Gastrocnemius medialis (tissue), 4 donors: ENCODE measurements around the gene RBM17. TPM values are rescaled to one million over a fixed set of nuclear protein-coding genes. Genes with fewer than 3 reads are reported as not detected.
"Not testable (repeated sequence)": the region's sequence is repeated elsewhere in the genome, so short reads cannot be mapped to it uniquely, and the experiment has no call there.

Experiments
- ATAC-seq, 2 donors: fragments of 150-250 bp; one replicate each; pipeline ENCODE4 v1.9.1; 2016
- DNase-seq, 2 donors: peaks; one replicate each; pipeline ENCODE4 v3.0.0-alpha.2; 2019
- H3K27ac ChIP-seq, 4 donors: fragments of 200-600 bp; sonication (generic); 1 replicate in 1 of 4; 2 replicates in 3 of 4; pipeline ENCODE4 v1.5.1; 2016 to 2018; ENCODE audit warnings: mild to moderate bottlenecking in 2 of 4, moderate library complexity in 1 of 4
- H3K27me3 ChIP-seq, 3 donors: fragments of 200-600 bp; sonication (generic) in 2 of 3; 1 replicate in 1 of 3; 2 replicates in 2 of 3; pipeline versions ENCODE4 v1.5.1 to v1.6.0; 2016 to 2019; ENCODE audit warnings: mild to moderate bottlenecking in 1 of 3, moderate library complexity in 1 of 3
- H3K36me3 ChIP-seq, 2 donors: fragments of 200-600 bp; sonication (generic) in 1 of 2; one replicate each; pipeline ENCODE4 v1.5.1; 2017 to 2018
- H3K4me1 ChIP-seq, 2 donors: fragments of 200-600 bp; sonication (generic) in 1 of 2; one replicate each; pipeline ENCODE4 v1.5.1; 2016 to 2017; ENCODE audit warnings: mild to moderate bottlenecking in 2 of 2
- H3K4me3 ChIP-seq, 4 donors: fragments of 200-600 bp; sonication (generic) in 3 of 4; 1 replicate in 1 of 4; 2 replicates in 3 of 4; pipeline ENCODE4 v1.5.1; 2016 to 2019; ENCODE audit warnings: mild to moderate bottlenecking in 2 of 4
- H3K9me3 ChIP-seq, 3 donors: fragments of 200-600 bp; sonication (generic) in 2 of 3; 1 replicate in 1 of 3; 2 replicates in 2 of 3; pipeline ENCODE4 v1.5.1; 2016 to 2019
- CTCF ChIP-seq, 5 experiments: fragments of 450-650 bp in 3 of 5; fragments of 200-600 bp in 2 of 5; sonication (generic) in 2 of 5; IDR thresholded peaks in 4 of 5; conservative IDR thresholded peaks in 1 of 5; 1 replicate in 4 of 5; 2 replicates in 1 of 5; pipeline ENCODE4 v1.5.1; 2016 to 2019; ENCODE audit warnings: antibody characterized with exemption in 5 of 5, mild to moderate bottlenecking in 3 of 5, moderate library complexity in 3 of 5
- POLR2A ChIP-seq, 2 donors: fragments of 450-650 bp; IDR thresholded peaks; one replicate each; pipeline ENCODE4 v1.6.1; 2017; ENCODE audit warnings: antibody characterized with exemption in 2 of 2, mild to moderate bottlenecking in 2 of 2, moderate library complexity in 2 of 2
- in situ Hi-C, 4 donors: fragments of 200-750 bp; cut with MboI; loops; one replicate each; pipeline versions ENCODE4 v1.15.0 to v1.8.0; 2017; ENCODE audit warnings: low sequenced_read_pairs in 4 of 4
- intact Hi-C: fragments of 100-400 bp; cut with DNase I; formaldehyde crosslinking; loops from one replicate; pipeline ENCODE4 v1.15.1; 2023; ENCODE audit warnings: low total_unique reads
- total RNA-seq, 4 donors: library from RNA; depleted of rRNA; stranded (reverse); fragments of >200 nt; gene quantifications; one replicate each; pipeline versions ENCODE4 v1.1.0 to v1.2.3, GENCODE V29; 2016

The RBM17 gene
- total RNA-seq, 4 donors from 2014 or later: 53.2 to 67.4 (median 60.1) TPM

DNA sequence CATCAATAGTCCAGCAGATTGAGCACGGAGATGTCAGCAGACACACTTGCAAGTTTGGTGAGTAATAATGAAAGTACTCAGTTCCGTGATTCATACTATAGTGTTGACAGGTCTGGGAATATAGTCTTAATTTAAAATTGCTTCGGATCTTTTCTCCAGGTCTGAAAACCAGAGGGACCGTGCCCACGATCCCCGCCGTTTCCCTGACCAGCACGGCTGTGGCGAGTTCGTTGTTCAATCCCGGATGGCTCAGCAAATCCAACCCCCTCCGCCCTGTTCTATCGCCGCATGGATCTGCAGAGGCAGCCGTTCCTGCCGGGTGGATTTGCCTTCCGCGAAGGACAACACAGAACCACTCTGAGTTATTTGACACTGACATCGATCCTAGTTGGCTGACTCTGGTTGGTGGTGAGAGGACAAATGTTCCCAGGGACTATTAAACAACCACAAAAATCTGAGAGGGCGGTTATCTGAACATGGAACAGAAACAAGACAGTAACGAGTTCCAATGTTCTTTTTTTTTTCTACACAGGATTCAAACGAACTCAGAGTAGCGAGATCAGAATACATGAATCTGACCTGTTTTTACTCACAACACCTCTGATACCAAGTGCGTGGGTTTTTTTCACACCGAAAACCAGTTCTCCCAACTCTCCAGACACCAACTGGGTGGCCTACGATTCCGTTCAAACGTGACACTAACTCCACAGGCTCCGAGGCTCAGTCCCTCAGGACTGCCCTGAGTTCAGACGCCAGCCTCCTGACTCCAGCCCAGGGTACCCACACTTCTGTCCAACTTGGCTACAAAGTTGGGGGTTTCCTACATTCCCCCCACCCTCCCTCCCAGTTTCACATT is 52.7 kb downstream of the RBM17 start:
- Histone ChIP-seq H3K4me1 (peaks cover 24 to 46% of the 10 kb centered on the region in 2 donors), H3K9me3 (no peaks in the 10 kb centered on the region), H3K27ac (peak overlapping the region; percentile 77 to 89 (median 88)), H3K4me3 (peak overlapping the region; percentile 49 to 76 (median 63)), H3K27me3 (no peaks in the 10 kb centered on the region), H3K36me3 (no peaks in the 10 kb centered on the region)
- peak; percentile 78 to 83 for DNase-seq
- in situ Hi-C loops (no loop called here), intact Hi-C loops (loop anchor here (2.0 to 5.0 kb wide), 6 partner anchors 17 to 441 kb away; partner anchors contain the start of gene PRKCQ)
- TF ChIP-seq POLR2A (IDR thresholded peaks at IDR 0.05) (peak; percentile 61 to 87), CTCF (IDR thresholded peaks at IDR 0.05 in 4 of 5, conservative IDR thresholded peaks at IDR 0.05 in 1 of 5) (no peak)
- ATAC-seq: peak; percentile 69 to 76

GRCh38 chr10:6142186-6142585 is 53.4 kb downstream of the RBM17 start:
- Histone ChIP-seq H3K4me1 (peaks cover 31 to 52% of the 10 kb centered on the region in 2 donors), H3K27ac (peak overlapping the region; percentile 77 to 89 (median 88)), H3K4me3 (peak overlapping the region; percentile 49 to 76 (median 63))
- DNase-seq, H3K36me3 ChIP-seq, in situ Hi-C loops, H3K27me3 ChIP-seq, ATAC-seq, H3K9me3 ChIP-seq: not testable (repeated sequence)
- intact Hi-C loops: loop anchor here (5.0 kb wide), 2 partner anchors 130 to 440 kb away; partner anchors contain the start of gene PRKCQ

GRCh38 chr10:6142644-6143043 is 53.8 kb downstream of the RBM17 start:
- intact Hi-C loops: loop anchor here (5.0 kb wide), 2 partner anchors 130 to 440 kb away; partner anchors contain the start of gene PRKCQ
- Histone ChIP-seq H3K9me3 (no peaks in the 10 kb centered on the region), H3K4me1 (peaks cover 35 to 57% of the 10 kb centered on the region in 2 donors), H3K27ac (peak overlapping the region; percentile 77 to 89 (median 88)), H3K27me3 (no peaks in the 10 kb centered on the region), H3K36me3 (no peaks in the 10 kb centered on the region), H3K4me3 (no peak overlapping the region)
- TF ChIP-seq CTCF (IDR thresholded peaks at IDR 0.05 in 4 of 5, conservative IDR thresholded peaks at IDR 0.05 in 1 of 5): no peak
- TF ChIP-seq POLR2A (IDR thresholded peaks at IDR 0.05): no peak
- DNase-seq (no peak), ATAC-seq (no peak)
- in situ Hi-C loops: no loop called here

DNA sequence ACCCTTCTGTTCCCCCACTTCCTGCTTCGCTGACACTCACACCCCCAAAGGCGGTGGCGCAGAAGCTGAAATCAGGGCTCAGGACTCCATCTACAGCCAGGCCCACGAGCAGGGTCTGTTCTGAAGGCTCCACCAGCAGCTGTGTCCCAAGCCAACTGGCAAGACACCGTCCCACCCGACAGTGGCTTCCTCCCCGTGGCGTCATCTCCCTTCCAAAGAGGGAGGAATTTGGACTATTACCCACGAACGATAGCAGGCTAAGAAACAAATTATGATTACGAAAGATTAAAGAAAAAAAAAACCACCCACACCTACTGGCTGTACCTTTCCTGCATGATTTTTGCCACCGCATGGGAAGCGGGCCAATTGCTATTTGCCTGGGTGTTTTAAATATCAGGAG is 54.3 kb downstream of the RBM17 start:
- in situ Hi-C loops: no loop called here
- H3K36me3 ChIP-seq: no peaks in the 10 kb centered on the region

More for the DNA sequence above, 54.3 kb downstream of the RBM17 start:
- intact Hi-C loops: loop anchor here (5.0 kb wide), 2 partner anchors 131 to 439 kb away; partner anchors contain the start of gene PRKCQ
- H3K9me3 ChIP-seq: no peaks in the 10 kb centered on the region
- H3K27me3 ChIP-seq: no peaks in the 10 kb centered on the region
- ATAC-seq (no peak), DNase-seq (no peak)
- H3K4me1 ChIP-seq: peaks cover 39 to 62% of the 10 kb centered on the region in 2 donors
- TF ChIP-seq CTCF (IDR thresholded peaks at IDR 0.05 in 4 of 5, conservative IDR thresholded peaks at IDR 0.05 in 1 of 5): no peak
- no peak for TF ChIP-seq POLR2A (IDR thresholded peaks at IDR 0.05)
- H3K4me3 ChIP-seq: no peak overlapping the region
- H3K27ac ChIP-seq: peak overlapping the region in 3 of 4 donors; percentile 86 to 92 (median 89)
